Mesothelial cell of epicardium (in vitro differentiated cells): ENCODE results near the gene WDR20. TPM values are rescaled to one million over a fixed set of nuclear protein-coding genes. Genes with fewer than 3 reads are reported as not detected.

Experiments used
- DNase-seq, 2 experiments: peaks; one replicate each; pipeline ENCODE4 v3.0.0; 2021; ENCODE audit warnings: low spot score in 2 of 2; ENCODE audit not compliant: unreplicated experiment in 2 of 2
- H3K27ac Mint-ChIP-seq: 2 replicates; pipeline ENCODE4 v1.8.0; 2021; ENCODE audit warnings: mixed read lengths
- H3K27me3 Mint-ChIP-seq: 2 replicates; pipeline ENCODE4 v1.8.0; 2021; ENCODE audit warnings: low read depth, mixed read lengths
- H3K36me3 Mint-ChIP-seq: 2 replicates; pipeline ENCODE4 v1.8.0; 2021; ENCODE audit warnings: mixed read lengths
- H3K4me1 Mint-ChIP-seq: 2 replicates; pipeline ENCODE4 v1.8.0; 2021; ENCODE audit warnings: mixed read lengths
- H3K4me3 Mint-ChIP-seq: 2 replicates; pipeline ENCODE4 v1.8.0; 2021; ENCODE audit warnings: mild to moderate bottlenecking, moderate library complexity, mixed read lengths
- H3K9me3 Mint-ChIP-seq: 2 replicates; pipeline ENCODE4 v1.8.0; 2021; ENCODE audit warnings: mixed read lengths
- total RNA-seq: library from RNA; stranded (reverse); gene quantifications from 3 replicates; pipeline ENCODE4 v1.2.1, GENCODE V29; 2021
- TF ChIP-seq, protein P1 (sequence below): fragments of 200-600 bp; sonication (generic); IDR thresholded peaks from one replicate; pipeline ENCODE4 v1.5.0; 2021; ENCODE audit warnings: antibody characterized with exemption; ENCODE audit not compliant: unreplicated experiment

WDR20 gene
- total RNA-seq, 1 donor from 2014 or later, result 39.5 TPM

DNA sequence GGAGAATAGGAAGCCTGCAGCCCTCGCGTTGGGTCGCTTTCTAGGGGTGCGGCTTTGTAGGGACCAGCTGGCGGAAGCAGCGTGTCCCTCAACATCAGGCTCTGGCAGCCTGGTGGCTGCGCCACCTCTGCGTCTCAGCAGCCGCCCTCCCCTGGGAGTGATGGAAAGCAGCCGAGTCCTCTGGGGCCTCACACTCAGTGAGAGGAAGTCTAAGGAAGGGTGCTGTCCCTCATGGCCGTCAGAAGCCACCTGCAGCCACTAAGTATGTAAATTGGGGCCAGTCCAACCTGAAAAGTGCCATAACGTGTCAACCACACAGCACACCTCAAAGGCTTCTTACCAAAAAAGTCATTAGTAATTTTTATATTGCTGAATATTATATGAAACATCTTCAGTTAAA, 80.3 kb downstream of the WDR20 start:
- Mint-ChIP-seq H3K27me3 (no peaks in the 10 kb centered on the region), H3K4me3 (no peak overlapping the region), H3K36me3 (peaks cover 8% of the 10 kb centered on the region), H3K4me1 (no peaks in the 10 kb centered on the region), H3K27ac (no peak overlapping the region), H3K9me3 (no peaks in the 10 kb centered on the region)
- TF ChIP-seq, protein P1, sequence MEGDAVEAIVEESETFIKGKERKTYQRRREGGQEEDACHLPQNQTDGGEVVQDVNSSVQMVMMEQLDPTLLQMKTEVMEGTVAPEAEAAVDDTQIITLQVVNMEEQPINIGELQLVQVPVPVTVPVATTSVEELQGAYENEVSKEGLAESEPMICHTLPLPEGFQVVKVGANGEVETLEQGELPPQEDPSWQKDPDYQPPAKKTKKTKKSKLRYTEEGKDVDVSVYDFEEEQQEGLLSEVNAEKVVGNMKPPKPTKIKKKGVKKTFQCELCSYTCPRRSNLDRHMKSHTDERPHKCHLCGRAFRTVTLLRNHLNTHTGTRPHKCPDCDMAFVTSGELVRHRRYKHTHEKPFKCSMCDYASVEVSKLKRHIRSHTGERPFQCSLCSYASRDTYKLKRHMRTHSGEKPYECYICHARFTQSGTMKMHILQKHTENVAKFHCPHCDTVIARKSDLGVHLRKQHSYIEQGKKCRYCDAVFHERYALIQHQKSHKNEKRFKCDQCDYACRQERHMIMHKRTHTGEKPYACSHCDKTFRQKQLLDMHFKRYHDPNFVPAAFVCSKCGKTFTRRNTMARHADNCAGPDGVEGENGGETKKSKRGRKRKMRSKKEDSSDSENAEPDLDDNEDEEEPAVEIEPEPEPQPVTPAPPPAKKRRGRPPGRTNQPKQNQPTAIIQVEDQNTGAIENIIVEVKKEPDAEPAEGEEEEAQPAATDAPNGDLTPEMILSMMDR, result no peak
- no peak for DNase-seq

DNA sequence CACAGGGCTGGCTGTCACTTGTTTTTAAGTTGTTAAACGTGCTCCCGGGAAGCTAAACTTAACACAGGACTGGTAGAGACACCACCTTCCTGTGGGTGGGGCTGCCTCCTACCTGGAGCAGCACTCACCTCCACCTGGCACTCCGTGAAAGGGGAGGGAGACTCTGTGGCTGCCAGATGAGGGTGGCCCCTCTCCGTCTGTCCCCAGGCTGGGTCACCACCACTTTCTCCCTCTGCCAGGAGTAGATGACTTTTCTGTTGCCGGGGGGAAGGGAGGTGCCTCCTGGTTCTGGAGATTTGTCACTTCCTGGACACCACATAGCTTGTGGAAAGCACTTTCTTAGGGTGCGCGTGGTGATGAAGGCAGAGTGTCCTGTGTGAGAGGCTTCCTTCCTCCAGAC, 81.3 kb downstream of the WDR20 start:
- TF ChIP-seq, protein P1, result no peak
- H3K27me3 Mint-ChIP-seq, result no peaks in the 10 kb centered on the region
- peaks cover 15% of the 10 kb centered on the region for H3K36me3 Mint-ChIP-seq
- H3K9me3 Mint-ChIP-seq, result no peaks in the 10 kb centered on the region
- H3K4me3 Mint-ChIP-seq, result no peak overlapping the region
- no peak overlapping the region for H3K27ac Mint-ChIP-seq
- DNase-seq, result no peak
- no peaks in the 10 kb centered on the region for H3K4me1 Mint-ChIP-seq

DNA sequence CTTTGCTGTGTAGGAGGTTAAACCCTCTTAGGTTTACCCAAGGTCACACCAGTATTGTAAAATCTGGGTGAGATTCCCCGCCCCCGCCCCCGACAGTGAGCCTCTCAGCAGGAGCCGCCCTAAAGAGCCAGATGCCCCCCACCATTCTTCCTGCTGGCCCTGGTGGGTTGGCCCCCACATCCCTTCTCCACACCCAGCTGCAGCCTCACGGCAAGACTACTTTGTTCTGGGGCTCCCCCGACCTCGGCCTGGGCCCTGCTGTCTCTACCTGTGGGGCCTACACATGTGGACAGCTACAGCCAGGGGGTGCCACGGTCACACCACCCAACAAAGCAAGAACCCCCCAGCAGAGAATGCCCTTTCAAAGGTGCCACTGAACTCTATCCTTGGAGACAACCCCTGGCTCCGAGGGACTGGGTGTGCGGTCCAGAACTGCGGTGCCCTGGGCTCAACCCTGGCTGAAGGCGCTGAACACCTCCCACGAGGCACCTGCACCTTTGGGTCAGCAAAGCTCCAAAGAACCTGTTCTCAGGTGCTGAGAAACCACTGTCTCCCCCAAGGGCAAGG, 82.4 kb downstream of the WDR20 start:
- no peaks in the 10 kb centered on the region for H3K9me3 Mint-ChIP-seq
- TF ChIP-seq, protein P1, result no peak
- H3K4me3 Mint-ChIP-seq, result no peak overlapping the region
- DNase-seq, result no peak
- no peaks in the 10 kb centered on the region for H3K27me3 Mint-ChIP-seq
- no peaks in the 10 kb centered on the region for H3K4me1 Mint-ChIP-seq
- H3K36me3 Mint-ChIP-seq, result peaks cover 15% of the 10 kb centered on the region
- no peak overlapping the region for H3K27ac Mint-ChIP-seq

DNA sequence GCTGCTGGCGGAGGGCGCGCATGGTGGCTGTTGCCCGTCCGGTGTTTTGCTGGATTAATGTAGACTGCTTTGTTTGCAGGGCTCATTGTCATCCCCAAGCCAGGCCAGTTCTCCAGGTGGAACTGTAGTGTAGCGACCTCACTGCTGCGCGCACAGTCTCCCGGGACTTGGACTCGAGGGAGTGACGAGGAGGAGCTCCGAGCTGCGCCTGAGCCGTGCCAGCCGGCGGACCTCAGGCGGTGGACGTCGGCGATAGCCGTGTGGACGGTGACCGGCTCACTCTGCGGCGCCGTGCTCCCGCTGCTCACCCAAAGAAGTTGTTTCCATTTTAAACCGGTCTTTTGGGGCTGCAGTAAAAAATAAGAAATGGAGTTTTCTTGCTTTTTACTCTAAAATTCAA, 83.1 kb downstream of the WDR20 start:
- H3K4me1 Mint-ChIP-seq, result no peaks in the 10 kb centered on the region
- H3K9me3 Mint-ChIP-seq, result no peaks in the 10 kb centered on the region
- H3K36me3 Mint-ChIP-seq, result peaks cover 15% of the 10 kb centered on the region
- H3K27me3 Mint-ChIP-seq, result no peaks in the 10 kb centered on the region
- DNase-seq, result no peak
- H3K27ac Mint-ChIP-seq, result no peak overlapping the region
- H3K4me3 Mint-ChIP-seq, result no peak overlapping the region
- TF ChIP-seq, protein P1, result no peak

DNA sequence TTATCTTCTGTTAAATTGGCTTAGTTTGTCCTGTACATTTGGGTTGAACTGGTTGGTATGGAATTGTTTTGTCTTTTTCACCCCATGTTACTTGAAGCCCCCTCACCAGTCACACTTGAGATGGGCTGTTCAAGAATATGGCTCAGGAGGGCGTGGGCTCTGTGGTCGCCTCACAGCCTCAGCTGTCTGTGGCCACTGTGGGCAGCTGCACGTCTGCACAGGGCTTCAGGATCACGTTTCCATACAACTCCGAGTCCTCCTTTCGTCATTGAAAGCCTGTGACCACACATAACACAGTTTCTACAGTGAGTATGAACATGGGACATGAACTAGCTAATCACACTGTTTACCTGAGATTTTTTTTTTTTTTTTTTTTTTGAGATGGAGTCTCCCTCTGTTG, 84.0 kb downstream of the WDR20 start:
- TF ChIP-seq, protein P1, result no peak
- H3K36me3 Mint-ChIP-seq, result peaks cover 15% of the 10 kb centered on the region
- H3K9me3 Mint-ChIP-seq, result no peaks in the 10 kb centered on the region
- no peaks in the 10 kb centered on the region for H3K4me1 Mint-ChIP-seq
- no peak overlapping the region for H3K27ac Mint-ChIP-seq
- no peaks in the 10 kb centered on the region for H3K27me3 Mint-ChIP-seq
- DNase-seq, result no peak
- H3K4me3 Mint-ChIP-seq, result no peak overlapping the region

DNA sequence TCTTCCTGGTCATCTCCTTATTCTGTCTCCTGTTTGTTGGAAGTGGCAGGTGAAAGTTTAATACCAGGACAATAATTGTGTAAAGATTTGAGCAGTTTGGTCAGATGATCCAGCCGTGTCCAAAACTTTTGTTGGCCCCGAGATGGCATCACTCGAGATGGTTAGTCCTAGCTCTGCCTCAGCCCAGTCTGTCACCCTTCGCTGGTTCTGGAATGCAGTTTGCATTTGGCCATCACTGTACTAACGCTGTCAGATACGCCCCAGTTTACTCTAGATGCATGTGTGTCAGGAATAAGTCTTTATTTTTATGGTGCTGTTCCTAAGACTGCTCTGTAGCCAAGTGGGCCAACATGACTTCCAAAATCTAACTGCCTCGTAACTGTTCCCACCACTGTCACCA, 85.7 kb downstream of the WDR20 start:
- H3K36me3 Mint-ChIP-seq, result peaks cover 16% of the 10 kb centered on the region
- DNase-seq, result no peak
- H3K27me3 Mint-ChIP-seq, result no peaks in the 10 kb centered on the region

More for the DNA sequence above, 85.7 kb downstream of the WDR20 start:
- H3K9me3 Mint-ChIP-seq, result no peaks in the 10 kb centered on the region
- H3K4me3 Mint-ChIP-seq, result no peak overlapping the region
- H3K4me1 Mint-ChIP-seq, result no peaks in the 10 kb centered on the region
- TF ChIP-seq, protein P1, result no peak
- H3K27ac Mint-ChIP-seq, result peak overlapping the region; percentile 25
